HG02852 (cell line): ENCODE measurements around the gene CCDC174.
A peak's percentile ranks its signal among the peaks of the same experiment; 100 is the strongest.

Source experiments
- ATAC-seq: cut with Tn5 transposase; IDR thresholded peaks from one replicate; pipeline ENCODE4 v1.9.1; 2021; ENCODE audit warnings: mild to moderate bottlenecking, moderate library complexity; ENCODE audit not compliant: unreplicated experiment

The CCDC174 gene

GRCh38 chr3:14624498-14624897 is 27.1 kb upstream of the CCDC174 start:
- ATAC-seq, result no peak

GRCh38 chr3:14625443-14625842 is 26.1 kb upstream of the CCDC174 start:
- no peak for ATAC-seq

GRCh38 chr3:14627815-14628214 is 23.7 kb upstream of the CCDC174 start:
- ATAC-seq, result no peak

GRCh38 chr3:14628406-14628805 is 23.2 kb upstream of the CCDC174 start:
- no peak for ATAC-seq

GRCh38 chr3:14630404-14631100 is 21.0 kb upstream of the CCDC174 start:
- no peak for ATAC-seq

- ATAC-seq, result no peak
Observed at GRCh38 chr3:14631101-14631497, 20.5 kb upstream of the CCDC174 start.

- no peak for ATAC-seq
Observed at GRCh38 chr3:14631687-14632441, 19.7 kb upstream of the CCDC174 start.

- ATAC-seq, result no peak
Observed at GRCh38 chr3:14632442-14632930, 19.1 kb upstream of the CCDC174 start.

- ATAC-seq, result no peak
Observed at GRCh38 chr3:14633417-14633816, 18.1 kb upstream of the CCDC174 start.

- peak; percentile 44 for ATAC-seq
Observed at GRCh38 chr3:14633819-14634424, 17.6 kb upstream of the CCDC174 start.

- ATAC-seq, result no peak
Observed at GRCh38 chr3:14634763-14635400, 16.7 kb upstream of the CCDC174 start.

- ATAC-seq, result no peak
Observed at GRCh38 chr3:14636496-14637087, 15.0 kb upstream of the CCDC174 start.

- ATAC-seq, result no peak
Observed at GRCh38 chr3:14640157-14640562, 11.4 kb upstream of the CCDC174 start.

GRCh38 chr3:14640734-14641133 is 10.8 kb upstream of the CCDC174 start:
- no peak for ATAC-seq

- ATAC-seq, result no peak
Observed at GRCh38 chr3:14641346-14641745, 10.2 kb upstream of the CCDC174 start.

- no peak for ATAC-seq
Observed at GRCh38 chr3:14645453-14645852, 6.1 kb upstream of the CCDC174 start.

GRCh38 chr3:14646131-14646573 is 5.4 kb upstream of the CCDC174 start:
- no peak for ATAC-seq

GRCh38 chr3:14646589-14647413 is 4.8 kb upstream of the CCDC174 start:
- ATAC-seq, result no peak

- ATAC-seq, result no peak
Observed at GRCh38 chr3:14647976-14648955, 3.3 kb upstream of the CCDC174 start.
